Activated CD8-positive, alpha-beta memory T cell treated with anti-CD3 and anti-CD28 coated beads, Interleukin-2, amount 50 U/mL, for 1 hour (primary cell): ENCODE data around the gene GSE1.

ENCODE experiments used
- DNase-seq: peaks from one replicate; pipeline ENCODE4 v3.0.0-alpha.2; 2020; ENCODE audit errors: extremely low read depth

Gene GSE1

DNA sequence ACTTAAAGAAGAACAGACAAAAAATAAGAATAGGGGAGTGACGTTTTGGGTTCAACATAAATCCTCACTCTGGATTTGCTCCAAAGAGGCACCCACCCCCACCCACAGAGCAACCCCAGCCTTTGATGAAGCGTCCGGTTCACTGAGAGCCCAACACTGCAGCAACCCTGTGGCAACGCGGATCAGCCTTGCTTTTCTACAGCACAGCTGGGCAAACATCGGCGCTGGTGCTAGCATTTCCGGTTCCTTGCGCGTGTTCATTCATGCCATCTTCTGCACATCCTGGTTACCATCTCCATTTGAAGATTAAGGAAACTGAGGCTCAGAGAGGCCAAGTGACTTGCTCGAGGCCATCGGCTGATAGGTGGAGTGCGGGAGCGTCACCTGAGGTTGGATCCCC, 84.3 kb downstream of the GSE1 start:
- no peak for DNase-seq

DNA sequence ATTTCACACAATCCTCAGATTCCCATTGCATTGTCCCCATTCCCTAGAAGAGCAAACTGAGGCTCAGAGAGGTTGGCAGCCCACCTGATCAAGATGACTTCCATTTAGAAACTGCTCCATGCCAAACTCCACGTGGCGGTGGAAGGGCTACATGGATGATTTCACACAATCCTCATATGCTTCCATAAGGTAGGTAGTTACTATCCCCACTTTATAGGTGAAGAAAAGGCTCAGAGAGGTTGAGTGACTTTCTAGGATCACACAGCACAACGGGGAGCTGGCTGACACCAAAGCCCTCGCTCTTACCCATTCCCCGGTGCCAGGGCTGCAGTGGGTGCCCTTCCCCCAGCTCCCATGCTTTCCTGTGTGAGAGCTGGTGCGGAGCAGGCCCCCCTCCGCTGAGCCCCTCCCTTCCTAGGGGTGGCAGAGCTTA, 85.4 kb downstream of the GSE1 start:
- DNase-seq = no peak

DNA sequence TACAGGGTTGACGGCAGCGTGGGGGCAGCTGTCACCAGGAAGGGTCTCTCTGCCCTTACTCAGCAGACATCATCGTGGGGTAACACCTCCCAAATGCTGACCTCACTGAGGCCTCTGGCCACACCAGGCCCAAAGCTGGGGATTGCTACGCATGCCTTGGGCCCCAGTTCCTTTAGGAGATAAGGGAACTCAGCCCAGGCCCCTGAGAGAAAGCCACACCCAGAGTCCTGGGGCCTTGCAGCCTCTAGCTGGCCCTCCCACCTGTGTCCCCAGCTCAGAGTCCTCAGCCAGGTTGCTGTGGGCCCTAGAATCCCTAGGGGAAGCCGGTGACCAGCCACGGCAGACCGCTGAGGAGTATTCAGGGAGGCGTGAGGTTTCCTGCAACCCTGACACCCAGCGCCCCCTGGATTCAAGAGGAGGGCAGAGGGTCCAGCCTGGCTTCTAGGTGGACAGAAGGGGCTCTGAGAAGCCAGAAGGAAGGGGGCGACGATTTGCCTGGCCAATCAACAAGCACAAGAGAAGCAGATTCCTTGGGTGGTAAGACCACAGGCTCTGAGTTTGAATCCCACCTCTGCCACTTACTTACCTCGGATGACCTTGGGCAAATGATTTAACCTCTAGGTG, 85.9 kb downstream of the GSE1 start:
- DNase-seq = no peak

DNA sequence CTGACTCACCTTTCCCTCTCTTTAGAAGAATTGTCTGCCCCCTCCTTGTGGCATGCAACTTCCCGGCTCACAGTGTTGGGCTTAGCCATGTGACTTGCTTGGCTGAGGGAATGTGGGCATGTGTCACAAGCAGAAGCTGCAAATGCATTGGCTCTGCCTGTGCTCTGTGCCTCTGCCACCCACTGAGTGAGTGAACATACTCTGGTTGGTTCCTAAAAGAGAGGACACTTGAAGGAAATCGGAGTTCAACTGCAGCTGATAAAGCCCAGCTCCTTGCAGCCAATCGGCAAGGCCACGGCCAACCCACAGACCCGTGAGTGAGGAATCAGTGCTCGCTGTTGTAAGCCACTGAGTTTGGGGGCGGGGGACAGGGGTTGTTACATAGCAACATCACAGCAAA, 86.5 kb downstream of the GSE1 start:
- DNase-seq = no peak

DNA sequence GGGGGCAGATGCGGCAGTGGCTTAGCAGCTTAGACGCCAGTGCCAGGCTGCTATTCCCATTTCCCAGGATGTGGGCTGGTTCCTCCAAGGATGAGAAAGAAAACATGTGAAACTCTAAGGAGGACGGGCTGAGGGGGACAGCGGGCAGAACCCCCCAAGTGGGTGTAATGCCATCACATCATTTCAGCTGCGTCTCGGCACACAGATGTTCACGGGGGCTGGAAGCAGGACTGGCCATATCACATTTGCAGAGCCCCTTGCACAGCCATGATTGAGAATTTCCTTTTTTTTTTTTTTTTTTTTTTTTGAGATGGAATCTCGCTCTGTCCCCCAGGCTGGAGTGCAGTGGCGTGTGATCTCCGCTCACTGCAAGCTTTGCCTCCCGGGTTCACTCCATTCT, 90.9 kb downstream of the GSE1 start:
- no peak for DNase-seq

DNA sequence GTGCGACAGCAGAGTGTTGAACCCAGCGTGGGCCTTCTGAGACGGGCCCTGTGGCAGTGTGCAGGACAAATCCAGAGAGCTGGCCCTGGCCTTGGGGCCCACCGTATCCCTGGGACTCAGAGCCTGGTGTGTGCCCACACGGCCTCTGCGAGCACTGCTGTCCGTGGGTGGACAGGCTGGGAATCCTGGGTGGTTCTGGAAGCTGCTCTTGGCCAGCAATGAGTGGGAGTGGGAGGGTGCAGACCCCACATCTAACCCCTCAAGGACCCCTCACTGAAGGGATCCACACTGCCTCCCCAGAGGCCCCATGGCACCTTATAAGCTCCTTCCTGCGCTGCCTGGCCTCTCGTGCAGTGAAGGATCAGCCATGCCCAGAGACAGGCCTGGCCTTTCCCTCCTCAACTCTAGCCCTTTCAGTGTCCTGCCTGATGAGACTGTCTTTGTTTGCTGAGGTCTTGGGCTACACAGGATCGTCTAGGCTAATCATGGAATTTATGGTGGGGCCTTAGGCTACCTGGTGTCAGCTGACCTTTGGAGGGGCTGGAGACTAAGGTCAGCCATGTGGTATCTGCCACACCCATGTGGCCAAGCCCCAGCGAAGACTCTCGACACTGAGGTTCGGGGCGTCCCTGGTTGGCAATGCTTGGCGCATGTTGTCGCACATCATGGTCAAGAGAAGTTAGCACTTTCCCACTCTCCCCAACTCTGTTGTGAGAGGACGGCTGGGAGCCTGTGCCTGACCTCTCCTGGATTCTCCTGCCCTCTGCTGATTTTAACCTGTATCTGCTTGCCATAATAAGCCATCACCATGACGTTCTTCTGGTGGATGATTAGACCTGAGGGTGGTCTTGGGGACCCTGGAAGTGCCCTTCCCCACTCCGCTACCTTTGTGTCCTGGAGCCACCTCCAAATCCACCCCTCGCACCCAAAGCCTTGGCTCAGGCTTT, 92.1 kb downstream of the GSE1 start:
- no peak for DNase-seq

DNA sequence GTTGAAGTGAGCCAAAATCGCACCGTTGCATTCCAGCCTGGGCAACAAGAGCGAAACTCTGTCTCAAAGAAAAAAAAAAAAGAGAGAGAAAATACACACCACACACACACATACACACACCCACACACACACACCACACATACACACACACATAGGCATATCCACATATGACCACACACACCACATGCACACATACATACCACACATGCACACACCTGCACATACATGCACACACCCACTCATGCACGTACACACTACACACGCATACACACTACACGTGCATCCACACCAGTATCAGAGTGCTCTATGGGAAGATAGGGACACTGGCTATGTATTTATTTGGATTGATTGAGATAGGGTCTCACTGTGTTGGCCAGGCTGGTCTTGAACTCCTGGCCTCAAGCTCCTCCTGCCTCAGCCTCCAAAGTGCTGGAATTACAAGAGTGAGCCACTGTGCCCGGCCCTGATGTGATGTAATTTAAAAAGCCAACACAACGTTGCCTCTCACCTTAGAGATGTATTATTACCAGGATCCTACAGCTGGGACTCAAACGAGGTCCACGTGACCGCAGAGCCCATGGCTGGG, 93.4 kb downstream of the GSE1 start:
- no peak for DNase-seq

DNA sequence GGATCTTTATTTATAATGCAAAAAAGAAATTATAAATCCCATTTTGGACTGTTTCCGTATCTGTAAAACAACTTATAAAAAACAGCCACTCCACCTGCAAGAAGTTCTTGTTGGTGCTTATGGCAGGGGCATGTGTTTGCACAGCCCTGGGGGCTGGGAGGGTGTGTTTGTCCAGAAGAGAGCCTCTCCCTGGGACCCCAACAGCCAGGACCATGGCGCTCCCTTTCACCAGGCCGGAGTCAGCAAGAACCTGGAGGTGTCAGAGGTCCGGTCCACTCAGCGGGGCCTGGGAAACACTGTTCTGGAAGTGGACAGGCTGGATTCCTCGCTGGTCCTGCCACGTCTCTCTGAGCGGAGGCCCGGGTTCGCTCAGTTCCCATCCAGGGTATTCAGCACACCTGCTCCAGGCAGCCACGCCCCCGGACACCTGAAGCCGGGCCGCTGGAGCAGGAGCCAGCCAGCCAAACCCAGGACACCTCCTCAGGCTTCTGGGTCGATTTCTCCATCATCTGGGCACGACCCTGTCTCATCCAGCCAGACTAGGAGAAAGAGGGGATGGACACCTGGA, 94.5 kb downstream of the GSE1 start:
- DNase-seq = no peak

DNA sequence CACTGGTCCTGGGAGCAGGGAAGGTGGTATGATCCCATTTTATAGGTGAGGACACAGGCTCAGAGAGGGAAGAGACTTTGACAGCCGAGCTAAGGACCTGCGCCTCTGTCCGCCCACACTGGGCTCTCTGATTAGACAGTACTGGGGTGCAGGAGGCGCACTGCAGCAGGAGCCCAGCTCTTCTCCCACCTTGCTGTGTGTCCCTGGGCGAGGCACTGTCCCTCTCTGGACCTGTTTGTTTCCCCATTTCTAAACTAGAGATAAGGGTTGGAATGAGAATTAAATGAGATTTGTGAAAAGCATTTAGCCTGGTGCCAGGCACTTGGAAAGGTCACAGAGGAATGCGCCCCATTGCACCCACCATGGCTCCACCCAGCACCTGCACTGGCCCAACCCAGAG, 95.2 kb downstream of the GSE1 start:
- no peak for DNase-seq

DNA sequence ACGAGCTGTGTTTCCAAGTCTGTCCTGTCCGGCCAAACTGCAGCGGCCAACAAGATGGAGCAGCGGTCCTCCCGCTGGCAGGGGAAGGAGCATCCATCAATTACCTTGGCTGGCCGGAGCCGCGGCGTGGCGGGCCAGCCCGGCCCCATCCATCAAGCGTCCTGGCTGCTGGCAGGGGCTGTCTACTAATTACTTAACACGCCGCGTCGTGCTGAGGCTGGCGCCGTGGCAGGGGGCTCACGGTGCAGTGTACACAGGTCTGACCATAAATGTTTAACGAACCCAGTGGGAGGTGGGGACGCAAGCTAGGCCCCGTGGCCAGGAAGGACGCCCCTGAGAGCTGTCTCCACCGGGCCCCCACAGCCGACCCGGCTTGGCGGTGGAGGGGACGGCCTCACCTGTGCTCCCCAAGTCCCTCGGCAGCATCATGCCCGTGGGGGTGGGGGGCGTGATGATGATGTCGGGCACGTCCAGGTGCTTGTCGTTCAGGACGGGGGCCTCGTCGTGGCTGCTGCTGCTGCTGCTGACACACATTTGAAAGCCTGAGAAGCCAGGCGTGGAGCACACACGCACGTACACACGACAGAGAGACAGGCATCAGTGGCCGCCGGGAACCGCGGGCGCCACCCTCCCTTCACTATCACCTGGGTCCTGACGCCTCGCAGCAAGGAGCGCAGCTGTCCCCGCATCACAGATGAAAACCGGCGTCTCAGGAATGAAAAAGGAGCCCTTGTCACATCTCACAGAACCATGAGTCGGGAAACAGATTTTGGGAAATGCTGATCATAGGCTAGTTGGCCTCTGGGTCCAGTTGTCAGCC, 96.9 kb downstream of the GSE1 start:
- DNase-seq = no peak

DNA sequence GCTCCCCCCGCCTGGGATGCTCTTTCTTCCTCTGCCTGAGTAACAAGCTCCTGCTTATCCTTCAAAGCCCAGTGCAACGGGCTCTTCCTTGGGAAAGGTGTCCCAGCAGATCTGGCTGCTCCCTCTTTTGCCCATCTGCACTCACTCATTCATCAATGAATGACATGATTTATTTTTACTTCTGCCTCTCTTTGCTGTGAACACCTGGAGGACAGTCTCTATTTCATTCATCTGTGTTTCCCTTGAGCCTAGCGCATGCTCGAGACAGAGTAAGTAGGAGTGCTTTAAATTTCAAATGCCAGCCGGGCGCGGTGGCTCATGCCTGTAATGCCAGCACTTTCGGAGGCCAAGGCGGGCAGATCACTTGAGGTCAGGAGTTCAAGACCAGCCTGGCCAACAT, 97.6 kb downstream of the GSE1 start:
- no peak for DNase-seq

DNA sequence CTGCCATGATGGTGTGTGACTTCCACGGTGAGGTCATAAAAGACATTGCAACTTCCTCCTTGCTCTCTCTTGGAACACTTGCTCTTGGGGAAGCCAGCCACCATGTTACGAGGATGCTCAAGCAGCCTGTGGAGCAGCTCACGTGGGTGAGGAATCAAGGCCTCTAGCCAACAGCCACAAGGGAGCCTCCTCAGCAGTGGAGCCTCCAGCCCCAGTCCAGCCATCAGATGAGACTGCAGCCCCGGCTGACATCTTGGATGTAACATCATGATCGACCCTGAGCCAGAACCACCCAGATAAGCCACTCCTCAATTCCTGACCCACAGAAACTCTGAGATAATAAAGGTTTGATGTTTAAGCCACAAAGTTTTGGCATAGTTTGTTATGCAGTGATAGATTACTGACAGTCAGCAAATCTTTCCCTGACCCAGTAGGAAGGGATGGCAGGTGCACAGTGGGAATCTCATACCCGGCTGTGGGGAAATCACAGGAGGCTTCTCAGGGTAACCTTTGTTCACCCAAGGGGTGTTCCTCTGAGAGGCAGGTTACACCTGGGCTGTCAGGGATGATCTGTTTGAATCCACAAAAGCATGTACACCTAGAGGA, 99.0 kb downstream of the GSE1 start:
- DNase-seq = no peak

DNA sequence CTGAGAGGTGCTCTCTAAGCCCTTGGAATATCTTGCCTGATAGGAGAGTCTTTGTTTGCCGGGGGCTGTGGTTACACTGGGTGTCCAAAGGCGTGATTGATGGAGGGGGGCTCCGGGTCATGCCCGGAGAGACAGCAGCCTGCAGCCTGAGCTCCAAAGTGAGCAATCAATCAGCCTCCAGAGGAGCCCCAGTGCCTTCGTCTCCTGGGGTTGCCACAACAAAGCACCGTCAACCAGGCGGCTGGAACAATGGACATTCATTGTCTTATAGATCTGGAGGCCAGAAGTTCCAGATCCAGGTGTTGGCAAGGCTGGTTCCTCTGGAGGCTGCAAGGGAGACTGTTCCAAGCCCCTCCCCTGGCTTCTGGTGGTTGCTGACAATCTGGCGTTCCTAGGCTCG, 99.7 kb downstream of the GSE1 start:
- DNase-seq = no peak

DNA sequence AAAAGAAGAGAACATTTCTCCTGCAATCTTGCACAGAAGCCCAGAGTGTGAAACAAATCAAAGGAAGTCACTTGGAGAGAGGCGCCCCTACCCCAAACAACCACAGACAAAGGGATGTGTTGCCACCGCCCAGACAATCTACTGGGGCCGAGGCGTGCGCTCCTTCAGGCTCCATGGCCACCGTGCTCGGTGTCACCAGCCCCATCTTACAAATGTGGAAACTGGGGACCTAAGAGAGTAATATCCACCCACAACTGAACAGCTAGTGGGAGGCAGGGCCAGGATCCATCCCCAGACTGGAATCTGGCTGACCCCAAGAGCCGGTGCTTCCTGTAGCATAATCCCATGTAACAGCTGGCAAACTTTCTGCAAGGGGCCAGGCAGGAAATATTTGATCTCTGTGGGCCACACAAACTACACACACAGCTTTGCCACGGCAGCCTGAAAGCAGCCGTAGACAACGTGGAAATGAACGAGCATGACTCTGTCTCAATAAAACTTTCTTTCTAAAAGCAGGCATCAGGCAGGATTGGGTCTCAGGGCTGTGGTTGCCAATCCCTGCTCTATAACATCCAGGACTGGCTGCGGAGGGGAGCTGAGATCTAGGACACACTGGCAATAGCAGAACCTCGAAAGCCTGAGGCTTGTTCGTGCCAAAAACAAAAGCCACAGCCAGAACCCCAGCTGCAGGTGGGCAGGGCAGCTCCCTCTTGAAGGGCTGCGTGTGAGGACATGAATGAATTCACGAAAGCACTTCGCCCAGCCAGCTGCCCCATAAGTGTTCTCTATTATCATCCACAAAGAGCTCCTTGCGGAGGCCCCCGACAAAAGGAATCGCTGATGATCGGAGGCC, 102.3 kb downstream of the GSE1 start:
- no peak for DNase-seq

DNA sequence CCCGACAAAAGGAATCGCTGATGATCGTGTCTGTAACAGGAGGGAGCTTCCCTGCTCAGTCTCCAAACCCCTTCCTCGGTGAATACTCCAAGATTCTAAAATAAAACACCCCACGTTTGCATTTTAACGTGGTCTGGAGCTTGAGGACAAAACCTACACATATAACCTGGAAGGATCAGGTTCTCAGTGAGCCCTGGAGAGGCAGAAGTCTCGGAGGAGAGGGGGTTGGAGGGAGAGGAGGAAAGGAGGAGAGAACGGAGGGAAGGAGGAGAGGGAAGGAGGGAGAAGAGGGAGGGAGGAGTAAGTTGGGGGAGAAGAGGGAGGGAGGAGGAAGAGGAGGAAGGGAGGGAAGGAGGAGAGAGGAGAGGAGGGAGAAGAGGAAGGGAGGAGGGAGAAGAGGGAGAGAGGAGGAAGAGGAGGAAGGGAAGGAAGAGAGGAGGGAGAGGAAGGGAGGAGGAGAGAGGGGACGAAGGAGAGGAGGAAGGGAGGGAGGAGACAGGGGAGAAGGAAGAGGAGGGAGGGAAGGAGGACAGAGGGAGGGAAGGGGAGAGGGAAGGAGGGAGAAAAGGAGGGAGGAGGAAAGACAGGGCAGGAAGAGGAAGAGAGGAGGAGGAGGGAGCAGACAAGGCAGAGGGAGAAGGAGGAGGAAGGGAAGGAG, 103.0 kb downstream of the GSE1 start:
- DNase-seq = no peak

DNA sequence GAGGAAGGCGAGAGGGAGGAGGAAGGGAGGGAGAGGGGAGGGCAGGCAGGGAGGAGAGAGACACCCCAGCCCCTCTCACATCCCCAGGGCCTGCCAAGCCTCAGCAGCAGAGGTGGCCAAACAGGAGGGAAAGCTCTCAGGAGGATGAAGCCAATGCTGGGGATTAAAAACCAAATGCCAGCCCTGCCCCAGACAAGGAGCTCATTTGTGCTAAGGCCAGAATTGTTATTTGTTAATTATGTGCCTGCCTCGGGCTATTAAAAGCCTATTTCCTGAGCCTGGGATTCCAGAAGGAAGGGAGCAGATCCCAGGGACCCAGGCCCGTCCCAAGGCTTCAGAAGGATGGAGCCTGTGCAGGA, 103.5 kb downstream of the GSE1 start:
- DNase-seq = no peak

DNA sequence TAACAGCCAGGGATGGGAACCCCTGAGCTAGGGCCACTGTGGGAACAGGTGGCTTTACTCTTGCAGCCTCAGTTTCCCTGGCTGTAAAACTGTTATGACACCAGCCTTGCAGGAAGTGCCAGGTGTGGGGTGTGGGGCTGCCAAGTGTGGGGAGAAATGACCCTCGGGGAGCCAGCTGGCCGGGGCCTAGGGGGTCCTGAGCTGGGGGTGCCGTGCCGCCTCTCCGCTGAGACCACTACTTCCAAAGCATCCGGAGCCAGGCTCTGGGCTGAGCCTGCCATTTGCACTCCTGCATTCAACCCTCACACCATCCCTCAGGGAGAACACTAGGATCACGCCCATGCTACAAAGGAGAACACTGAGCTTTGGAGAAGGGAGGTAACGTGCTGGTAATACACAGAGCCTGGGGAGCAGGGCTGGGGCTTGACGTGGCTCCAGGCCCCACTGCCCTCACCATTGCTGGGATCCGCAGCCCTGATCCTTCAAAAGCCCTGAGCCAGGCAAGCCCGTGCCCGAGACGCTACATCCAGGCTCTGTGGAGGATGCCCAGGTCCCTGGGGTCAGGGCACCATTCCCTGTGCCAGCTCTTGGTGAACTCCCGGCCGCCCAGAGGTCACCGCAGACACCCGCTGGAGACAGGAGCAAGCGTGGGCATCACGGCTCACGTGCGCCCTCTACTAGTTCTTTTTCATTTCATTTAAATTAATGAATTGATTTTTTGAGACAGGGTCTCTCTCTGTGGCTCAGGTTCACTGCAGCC, 104.5 kb downstream of the GSE1 start:
- DNase-seq = peak; percentile 13

DNA sequence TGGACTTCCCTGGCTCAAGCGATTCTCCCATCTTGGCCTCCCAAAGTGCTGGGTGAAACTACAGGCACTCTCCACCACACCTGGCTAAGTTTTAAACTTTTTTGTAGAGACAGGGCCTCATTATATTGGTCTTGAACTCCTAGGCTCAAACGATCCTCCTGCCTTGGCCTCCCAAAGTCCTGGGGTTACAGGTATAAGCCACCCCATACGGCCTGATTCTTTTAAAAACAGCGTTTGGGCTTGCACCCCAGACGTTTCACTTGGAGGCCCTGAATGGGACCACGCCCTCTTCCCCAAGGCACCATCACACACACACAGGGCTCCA, 105.0 kb downstream of the GSE1 start:
- DNase-seq = no peak

DNA sequence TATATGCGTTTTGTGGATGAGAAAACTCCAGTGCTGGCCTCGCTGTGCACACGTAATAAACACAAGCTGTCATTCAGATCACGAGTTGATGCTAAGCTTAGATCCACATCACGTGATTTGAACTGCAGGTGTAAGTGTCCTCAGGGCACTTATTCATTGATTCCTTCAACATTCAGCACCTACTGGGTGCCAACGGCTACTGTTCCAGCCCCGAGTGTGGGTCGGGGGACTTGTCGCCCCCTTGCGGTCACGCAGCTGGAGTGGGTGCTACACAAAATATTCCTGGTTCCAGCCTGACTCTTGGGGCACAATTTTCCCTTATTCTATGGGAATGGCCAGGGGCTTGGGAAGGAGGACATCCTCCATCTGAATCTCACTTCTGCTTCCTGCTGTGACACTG, 105.6 kb downstream of the GSE1 start:
- DNase-seq = no peak
